Body of pancreas (tissue), 4 donors: Measurements from ENCODE around the gene GOLGA6A. TPM values are rescaled to one million over a fixed set of nuclear protein-coding genes. Genes with fewer than 3 reads are reported as not detected.

Source experiments
- ATAC-seq: fragments of 150-250 bp; one replicate; pipeline ENCODE4 v1.9.1; 2016
- DNase-seq, 4 donors: peaks; one replicate each; pipeline ENCODE4 v3.0.0-alpha.2; 2019
- H3K27ac ChIP-seq, 4 donors: fragments of 200-600 bp; sonication (generic); 1 replicate in 3 of 4; 2 replicates in 1 of 4; pipeline versions ENCODE4 v1.5.1 to v1.6.1; 2016 to 2019; ENCODE audit warnings: mild to moderate bottlenecking in 1 of 4, mixed read lengths in 1 of 4, moderate library complexity in 1 of 4
- H3K27me3 ChIP-seq, 2 donors: fragments of 200-600 bp; sonication (generic); one replicate each; pipeline ENCODE4 v1.6.0; 2016; ENCODE audit warnings: mild to moderate bottlenecking in 1 of 2
- H3K36me3 ChIP-seq, 2 donors: fragments of 200-600 bp; sonication (generic); replicated peaks in 1 of 2; 2 replicates each; pipeline ENCODE4 v1.5.1; 2016; ENCODE audit warnings: low read depth in 2 of 2; ENCODE audit not compliant: insufficient read depth in 1 of 2
- H3K4me1 ChIP-seq: fragments of 200-600 bp; sonication (generic); one replicate; pipeline ENCODE4 v1.6.0; 2016
- H3K4me3 ChIP-seq, 2 donors: fragments of 200-600 bp; sonication (generic); 1 replicate in 1 of 2; 2 replicates in 1 of 2; pipeline ENCODE4 v1.5.1; 2016 to 2019
- H3K9me3 ChIP-seq, 3 donors: fragments of 200-600 bp; sonication (generic); 1 replicate in 2 of 3; 2 replicates in 1 of 3; pipeline ENCODE4 v1.5.1; 2016
- POLR2A ChIP-seq, 3 donors: fragments of 450-650 bp; IDR thresholded peaks; one replicate each; pipeline ENCODE4 v1.6.1; 2016; ENCODE audit warnings: antibody characterized with exemption in 3 of 3, mild to moderate bottlenecking in 2 of 3
- WGBS, 2 donors: methylation state at CpG; one replicate each; pipeline ENCODE4 v1.1.5; 2017; 5-methylcytosine and 5-hydroxymethylcytosine counted together
- intact Hi-C: fragments of 100-400 bp; cut with DNase I; formaldehyde crosslinking; loops from one replicate; pipeline ENCODE4 v1.15.1; 2023
- total RNA-seq, 2 donors: library from RNA; depleted of rRNA; stranded (reverse); fragments of >200 nt; gene quantifications; one replicate each; pipeline ENCODE4 v1.1.0, GENCODE V29; 2016
- TF ChIP-seq, protein P1 (sequence below), 7 experiments: fragments of 450-650 bp in 4 of 7; fragments of 200-600 bp in 3 of 7; sonication (generic) in 3 of 7; IDR thresholded peaks; one replicate each; pipeline ENCODE4 v1.5.1; 2016 to 2019; ENCODE audit warnings: antibody characterized with exemption in 7 of 7

The GOLGA6A gene
- total RNA-seq, 2 donors from 2014 or later = not detected

DNA sequence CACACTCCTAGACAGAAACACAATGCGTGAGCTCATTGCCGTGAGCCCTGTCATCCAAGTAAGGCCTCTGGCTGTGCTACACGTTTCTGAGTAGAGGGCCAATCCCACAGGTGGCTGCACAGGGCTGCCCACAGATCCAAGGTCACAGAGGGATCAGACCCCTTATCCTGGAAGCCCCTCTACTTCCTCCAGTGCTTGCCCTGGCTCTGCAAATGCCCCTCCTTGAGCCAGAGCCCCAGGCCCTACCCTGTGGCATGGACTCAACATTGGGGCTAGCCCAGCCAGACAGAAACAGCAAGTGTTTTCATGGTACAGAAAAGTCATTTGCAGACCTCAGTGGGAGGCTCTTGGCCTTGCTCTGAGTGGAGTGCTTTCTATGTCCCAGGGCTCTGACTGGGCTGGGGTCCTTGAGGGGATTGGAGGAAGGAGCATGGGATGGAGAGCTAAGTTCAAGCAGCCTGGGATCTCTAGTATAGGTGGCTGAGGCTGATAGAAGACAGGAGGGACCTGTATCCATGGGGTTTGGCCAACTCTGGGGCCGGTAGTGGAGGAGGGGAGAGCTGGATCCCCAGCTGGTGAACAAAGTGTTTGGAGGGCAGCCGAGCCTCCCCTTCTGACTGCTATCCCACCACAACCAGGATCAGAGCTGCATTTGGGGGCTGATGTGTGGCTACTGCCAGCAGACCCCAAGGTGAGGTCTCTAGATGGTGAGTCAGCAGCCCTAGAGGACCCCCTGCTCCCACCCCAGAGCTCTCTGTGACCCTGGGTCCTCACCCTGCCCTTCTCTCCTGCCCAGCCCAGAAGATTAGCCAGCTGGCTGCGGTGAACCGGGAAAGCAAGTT, 38.7 kb downstream of the GOLGA6A start:
- ATAC-seq (no peak), DNase-seq (no peak)
- intact Hi-C loops = no loop called here
- Histone ChIP-seq H3K27me3 (no peaks in the 10 kb centered on the region), H3K4me1 (no peaks in the 10 kb centered on the region), H3K4me3 (no peak overlapping the region), H3K36me3 (no peaks in the 10 kb centered on the region), H3K27ac (peak overlapping the region in 1 of 4 donors; percentile 36), H3K9me3 (no peaks in the 10 kb centered on the region)
- 60 to 71% methylated on average over 3 to 7 of the region's 7 CpGs for WGBS, 2 donors
- TF ChIP-seq, protein P1, sequence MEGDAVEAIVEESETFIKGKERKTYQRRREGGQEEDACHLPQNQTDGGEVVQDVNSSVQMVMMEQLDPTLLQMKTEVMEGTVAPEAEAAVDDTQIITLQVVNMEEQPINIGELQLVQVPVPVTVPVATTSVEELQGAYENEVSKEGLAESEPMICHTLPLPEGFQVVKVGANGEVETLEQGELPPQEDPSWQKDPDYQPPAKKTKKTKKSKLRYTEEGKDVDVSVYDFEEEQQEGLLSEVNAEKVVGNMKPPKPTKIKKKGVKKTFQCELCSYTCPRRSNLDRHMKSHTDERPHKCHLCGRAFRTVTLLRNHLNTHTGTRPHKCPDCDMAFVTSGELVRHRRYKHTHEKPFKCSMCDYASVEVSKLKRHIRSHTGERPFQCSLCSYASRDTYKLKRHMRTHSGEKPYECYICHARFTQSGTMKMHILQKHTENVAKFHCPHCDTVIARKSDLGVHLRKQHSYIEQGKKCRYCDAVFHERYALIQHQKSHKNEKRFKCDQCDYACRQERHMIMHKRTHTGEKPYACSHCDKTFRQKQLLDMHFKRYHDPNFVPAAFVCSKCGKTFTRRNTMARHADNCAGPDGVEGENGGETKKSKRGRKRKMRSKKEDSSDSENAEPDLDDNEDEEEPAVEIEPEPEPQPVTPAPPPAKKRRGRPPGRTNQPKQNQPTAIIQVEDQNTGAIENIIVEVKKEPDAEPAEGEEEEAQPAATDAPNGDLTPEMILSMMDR (IDR thresholded peaks at IDR 0.05) = no peak
- no peak for TF ChIP-seq POLR2A (IDR thresholded peaks at IDR 0.05)

DNA sequence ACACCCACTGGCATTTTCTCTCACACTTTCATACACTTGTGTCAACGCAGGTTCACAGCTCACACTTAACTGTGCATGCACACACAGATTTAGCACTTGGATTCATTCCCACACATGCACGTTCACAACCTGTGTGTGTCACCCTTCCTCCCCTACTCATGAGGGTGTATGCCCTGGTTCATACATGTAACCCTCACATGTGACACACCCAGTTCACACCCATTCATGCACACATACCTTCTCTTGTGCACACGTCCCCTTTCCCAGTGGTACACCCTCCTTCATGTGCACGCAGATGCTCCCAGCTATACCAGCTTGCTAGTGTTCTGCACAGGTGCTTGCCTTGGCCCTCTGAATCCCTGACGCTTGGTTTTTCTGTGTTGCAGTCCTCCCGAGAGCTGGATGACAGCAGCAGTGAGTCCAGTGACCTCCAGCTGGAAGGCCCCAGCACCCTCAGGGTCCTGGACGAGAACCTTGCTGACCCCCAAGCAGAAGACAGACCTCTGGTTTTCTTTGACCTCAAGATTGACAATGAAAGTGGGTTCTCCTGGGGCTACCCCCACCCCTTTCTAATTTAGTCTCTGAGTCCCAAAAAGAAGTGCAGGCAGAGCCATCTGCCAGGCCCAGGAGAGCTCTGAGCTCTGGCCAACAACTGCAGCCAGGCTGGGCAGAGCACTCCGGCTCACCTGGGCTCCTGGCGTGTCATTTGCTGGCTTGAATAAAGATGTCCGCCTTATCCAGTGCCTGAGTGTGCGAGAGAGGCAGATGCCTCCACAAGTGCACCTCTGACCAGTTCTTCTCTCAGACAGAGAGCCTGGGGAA, 39.5 kb downstream of the GOLGA6A start:
- Histone ChIP-seq H3K4me3 (no peak overlapping the region), H3K27ac (no peak overlapping the region), H3K4me1 (no peaks in the 10 kb centered on the region), H3K27me3 (no peaks in the 10 kb centered on the region), H3K36me3 (no peaks in the 10 kb centered on the region), H3K9me3 (no peaks in the 10 kb centered on the region)
- intact Hi-C loops = no loop called here
- TF ChIP-seq, protein P1 (IDR thresholded peaks at IDR 0.05) = no peak
- TF ChIP-seq POLR2A (IDR thresholded peaks at IDR 0.05) = no peak
- no peak for DNase-seq
- no peak for ATAC-seq
- WGBS, 2 donors = 84 to 85% methylated on average over 6 to 11 of the region's 11 CpGs

- WGBS, 2 donors = 66 to 77% methylated on average over 7 to 8 of the region's 8 CpGs
- DNase-seq = no peak
- Histone ChIP-seq H3K4me1 (no peaks in the 10 kb centered on the region), H3K36me3 (no peaks in the 10 kb centered on the region), H3K27me3 (no peaks in the 10 kb centered on the region), H3K27ac (peak overlapping the region in 1 of 4 donors; percentile 56), H3K9me3 (no peaks in the 10 kb centered on the region), H3K4me3 (no peak overlapping the region)
- TF ChIP-seq, protein P1 (IDR thresholded peaks at IDR 0.05) = no peak
- no peak for TF ChIP-seq POLR2A (IDR thresholded peaks at IDR 0.05)
- intact Hi-C loops = no loop called here
- ATAC-seq = no peak
Observed at GRCh38 chr15:74041777-74042435, 40.4 kb downstream of the GOLGA6A start.

- TF ChIP-seq, protein P1 (IDR thresholded peaks at IDR 0.05) = no peak
- no peak for TF ChIP-seq POLR2A (IDR thresholded peaks at IDR 0.05)
- Histone ChIP-seq H3K4me1 (no peaks in the 10 kb centered on the region), H3K27ac (peak overlapping the region in 2 of 4 donors; percentile 48 to 56), H3K9me3 (no peaks in the 10 kb centered on the region), H3K36me3 (no peaks in the 10 kb centered on the region), H3K4me3 (no peak overlapping the region), H3K27me3 (no peaks in the 10 kb centered on the region)
- intact Hi-C loops = no loop called here
- DNase-seq = no peak
- ATAC-seq = no peak
- WGBS, 2 donors = 85 to 92% methylated on average over 10 of the region's 10 CpGs
Observed at GRCh38 chr15:74041311-74041756, 41.0 kb downstream of the GOLGA6A start.
